ENCODE data around the gene SLC1A7.

SLC1A7 gene

GRCh38 chr1:53132176-53132575 lies 10.3 kb downstream of the SLC1A7 start:
- no peak for DNase-seq

- DNase-seq, result no peak
Observed at GRCh38 chr1:53131590-53131938, 10.9 kb downstream of the SLC1A7 start.

- no peak for DNase-seq
Observed at GRCh38 chr1:53130878-53131589, 11.4 kb downstream of the SLC1A7 start.

DNA sequence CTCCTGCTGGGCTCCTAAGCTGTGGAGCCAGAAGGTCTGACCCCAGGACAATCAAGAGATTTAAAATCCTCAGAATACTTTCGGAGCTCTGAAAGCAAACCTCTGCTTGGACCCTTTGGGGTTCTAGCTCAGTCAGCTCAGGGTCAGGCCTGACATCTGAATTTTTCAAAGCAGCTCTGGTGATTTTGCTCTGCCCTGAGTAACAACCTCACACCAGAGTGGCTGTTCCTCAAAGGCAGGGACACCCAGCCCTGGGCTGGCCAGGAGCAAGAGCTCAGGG lies 11.9 kb downstream of the SLC1A7 start:
- DNase-seq, result no peak

- DNase-seq, result no peak
Observed at GRCh38 chr1:53129891-53130597, 12.4 kb downstream of the SLC1A7 start.

DNA sequence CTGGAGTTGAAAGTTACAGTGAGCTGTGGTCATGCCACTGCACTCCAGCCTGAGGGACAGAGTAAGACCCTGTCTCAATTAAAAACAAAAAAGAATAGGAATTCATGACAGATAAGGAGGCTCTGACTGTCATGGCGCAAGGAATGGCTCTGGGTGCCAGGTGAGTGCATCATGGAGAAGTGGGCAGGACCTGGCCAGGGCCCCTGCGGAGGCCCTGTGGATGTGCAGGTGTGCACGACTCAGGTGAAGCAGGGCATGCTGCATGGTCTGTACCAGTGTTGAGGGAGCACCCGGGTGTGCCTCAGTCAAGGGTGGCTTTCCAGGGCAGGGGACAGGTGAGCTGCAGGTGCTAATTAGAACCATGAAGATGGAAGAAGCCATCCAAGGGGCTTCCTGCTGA lies 14.0 kb downstream of the SLC1A7 start:
- DNase-seq, result no peak

GRCh38 chr1:53127546-53127945 lies 14.9 kb downstream of the SLC1A7 start:
- DNase-seq, result no peak

DNA sequence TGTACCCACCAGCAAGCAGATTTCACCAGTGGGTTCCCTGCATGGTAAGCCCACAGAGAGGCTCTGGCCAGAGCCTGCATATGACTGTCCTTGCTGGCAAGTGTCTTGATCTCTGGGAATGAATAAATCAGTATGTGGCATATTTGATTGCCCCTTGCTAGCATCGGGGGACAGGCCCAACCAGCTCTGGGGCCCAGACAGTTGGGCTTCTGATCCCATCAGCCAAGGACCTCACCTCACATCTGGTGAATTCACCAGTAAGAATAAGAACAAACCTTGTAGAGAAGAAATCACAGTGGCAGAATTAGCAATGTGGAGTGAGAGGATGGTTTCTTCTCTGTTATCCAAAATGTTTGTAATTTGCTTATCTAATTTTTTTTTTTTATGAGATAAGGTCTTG lies 15.9 kb downstream of the SLC1A7 start:
- DNase-seq, result no peak

- no peak for DNase-seq
Observed at GRCh38 chr1:53125623-53126360, 16.6 kb downstream of the SLC1A7 start.

- no peak for DNase-seq
Observed at GRCh38 chr1:53125122-53125521, 17.3 kb downstream of the SLC1A7 start.

DNA sequence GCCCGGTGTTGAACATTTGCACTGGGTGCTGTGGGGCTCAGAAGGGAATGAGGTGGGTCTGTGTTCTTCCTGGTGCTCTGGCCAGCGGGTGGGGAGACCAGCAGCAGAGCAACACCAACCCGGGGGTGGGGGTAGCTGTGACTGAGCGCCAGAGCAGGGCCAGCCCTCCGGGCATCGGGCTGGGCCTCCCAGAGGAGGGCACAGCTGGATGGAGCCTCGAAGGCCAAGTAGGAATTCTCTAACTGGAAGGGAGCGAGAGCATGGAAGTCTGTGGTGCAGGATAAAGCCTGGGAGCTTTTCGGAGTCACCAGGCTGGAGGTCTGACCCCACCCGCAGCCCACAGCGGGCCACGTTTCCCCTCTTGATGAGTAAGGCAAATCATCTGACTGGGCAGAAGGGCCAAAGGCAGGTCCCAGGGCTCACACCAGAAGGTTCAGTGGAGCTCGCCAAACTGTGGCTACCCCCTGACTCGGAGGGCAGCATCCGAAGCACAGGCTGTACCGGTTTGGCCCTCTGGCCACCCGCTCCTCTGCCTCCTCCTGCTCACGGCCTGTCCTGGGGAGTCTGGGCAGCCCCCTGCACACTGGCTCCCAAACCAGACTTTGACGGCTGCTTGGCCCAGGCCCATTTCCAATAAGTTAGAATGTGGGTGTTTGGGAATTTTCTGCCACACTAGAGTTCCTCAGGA lies 18.8 kb downstream of the SLC1A7 start:
- DNase-seq, result no peak

DNA sequence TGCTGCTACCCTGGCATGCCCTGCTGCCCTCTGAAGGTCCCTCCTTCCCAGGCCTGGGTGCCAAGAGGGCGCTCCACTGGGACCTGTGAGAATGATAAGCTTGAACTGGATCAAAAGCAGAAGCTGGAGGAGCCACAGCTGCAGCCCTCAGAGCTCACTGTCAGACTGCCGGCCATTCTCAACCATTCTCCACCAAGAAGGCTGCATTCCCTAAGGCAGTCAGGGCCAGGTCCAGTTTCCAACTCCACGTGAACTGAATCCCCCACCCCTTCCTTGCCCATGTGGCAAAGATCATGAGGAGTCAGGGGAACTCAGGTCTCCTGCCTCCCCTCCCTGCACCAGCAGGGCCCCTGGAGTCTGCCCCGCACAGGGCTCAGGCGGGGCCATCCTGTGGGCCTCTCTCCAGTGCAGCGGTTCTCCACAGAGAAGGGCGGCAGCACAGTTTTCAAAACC lies 19.5 kb downstream of the SLC1A7 start:
- DNase-seq, result no peak

DNA sequence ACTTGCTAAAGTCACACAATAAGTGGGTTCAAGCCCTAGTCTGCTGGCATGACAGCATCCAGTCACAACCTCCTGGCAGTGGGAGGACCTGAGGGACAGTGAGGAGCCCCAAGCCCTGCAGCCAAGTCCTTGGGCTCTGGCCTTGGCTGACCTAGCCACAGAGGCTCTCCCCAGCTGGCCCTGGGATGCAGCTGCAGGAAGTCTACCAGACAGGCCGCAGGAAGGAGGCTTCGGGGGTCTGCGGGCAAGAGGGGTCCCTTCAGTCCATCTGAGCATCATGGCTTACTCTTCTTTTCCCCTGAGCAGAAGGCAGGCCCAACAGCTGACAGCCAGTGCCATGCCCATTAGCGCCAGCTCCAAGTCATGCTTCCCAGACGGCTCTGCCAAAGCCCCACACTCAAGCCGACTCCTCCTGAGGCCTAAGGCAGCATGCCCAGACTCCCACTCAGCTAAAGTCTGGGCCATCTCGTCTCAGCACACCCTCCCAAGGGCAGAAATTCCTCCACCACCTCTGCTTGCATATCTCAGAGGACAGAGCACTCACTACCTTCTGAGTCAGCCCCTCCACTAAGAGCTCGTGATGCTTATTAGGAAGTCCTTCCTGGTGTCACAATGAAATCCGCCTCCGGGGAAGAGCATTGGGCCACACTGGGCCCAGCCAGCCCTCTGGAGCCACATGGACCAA lies 20.1 kb downstream of the SLC1A7 start:
- no peak for DNase-seq

GRCh38 chr1:53121319-53122172 lies 20.9 kb downstream of the SLC1A7 start:
- DNase-seq, result no peak

- DNase-seq, result no peak
Observed at GRCh38 chr1:53120659-53121058, 21.8 kb downstream of the SLC1A7 start.

- DNase-seq, result no peak
Observed at GRCh38 chr1:53117836-53118235, 24.6 kb downstream of the SLC1A7 start.

DNA sequence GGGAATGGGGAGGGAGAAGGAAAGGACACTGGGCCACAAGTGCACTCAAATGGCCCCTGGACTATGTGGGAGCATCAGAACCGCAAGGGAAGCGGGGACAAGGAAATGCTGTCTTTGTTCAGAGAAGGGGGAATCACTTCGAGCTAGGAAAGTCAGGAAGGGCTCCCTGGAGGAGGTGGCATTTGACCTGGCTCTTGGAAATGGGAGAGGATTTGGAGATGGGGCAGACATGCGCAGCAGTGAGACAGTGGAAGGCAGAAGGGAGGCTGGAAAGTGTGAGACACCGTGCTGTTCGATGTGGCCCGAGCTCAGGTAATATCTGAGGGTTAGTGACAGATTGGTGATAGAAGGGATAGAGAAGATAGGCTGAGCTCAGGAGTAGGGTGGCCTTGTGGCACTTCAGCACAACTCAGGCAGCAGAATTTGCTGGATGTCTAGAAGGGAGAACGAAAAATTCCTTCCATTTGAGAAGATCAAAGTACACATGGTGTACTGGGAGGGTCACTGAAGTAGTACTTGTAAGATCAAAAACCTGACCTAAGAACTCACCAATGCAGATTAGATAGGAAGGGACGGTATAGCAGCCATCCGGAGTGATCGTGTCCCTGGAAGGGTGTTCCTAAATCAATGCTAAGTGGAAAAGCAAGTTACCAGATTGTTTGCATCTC lies 25.4 kb downstream of the SLC1A7 start:
- DNase-seq, result no peak

DNA sequence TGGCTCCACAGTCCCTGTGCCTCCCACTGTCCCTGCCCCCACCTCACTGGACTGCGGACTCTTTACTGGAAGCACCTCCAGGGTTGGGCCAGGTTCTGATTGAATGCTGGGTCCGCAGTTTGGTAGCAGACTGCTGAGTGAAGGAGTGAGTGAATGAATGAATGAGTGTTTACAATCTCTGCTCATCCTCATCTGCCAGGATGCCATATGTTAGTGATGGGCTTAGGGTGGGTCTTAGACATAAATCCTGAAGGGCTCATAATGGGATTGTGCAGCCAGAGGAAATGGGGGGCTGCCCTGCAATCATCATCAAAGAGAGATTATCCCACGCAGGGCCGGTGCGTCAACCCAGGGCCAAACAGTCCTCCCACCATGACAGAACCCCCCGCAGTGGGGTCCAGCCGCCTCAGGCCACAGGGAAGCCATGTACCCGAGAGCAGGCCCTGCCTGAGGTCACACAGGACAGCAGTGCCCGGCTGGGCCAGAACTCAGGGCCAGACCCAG lies 26.1 kb downstream of the SLC1A7 start:
- DNase-seq, result no peak

- no peak for DNase-seq
Observed at GRCh38 chr1:53115403-53116306, 26.8 kb downstream of the SLC1A7 start.
